Activated gamma-delta T cell treated with anti-CD3 and anti-CD28 coated beads, Interleukin-2, amount 50 U/mL, for 16 hours (primary cell): ENCODE data around the gene ALK.

ENCODE experiments used
- DNase-seq: peaks from one replicate; pipeline ENCODE4 v3.0.0-alpha.2; 2020; ENCODE audit warnings: low read depth

Gene ALK

GRCh38 chr2:29222381-29223179 is 698.8 kb downstream of the ALK start:
- no peak for DNase-seq

GRCh38 chr2:29220506-29221270 is 700.7 kb downstream of the ALK start:
- no peak for DNase-seq

GRCh38 chr2:29219374-29219773 is 702.0 kb downstream of the ALK start:
- no peak for DNase-seq

GRCh38 chr2:29218550-29219125 is 702.7 kb downstream of the ALK start:
- no peak for DNase-seq

- DNase-seq, result no peak
Observed at GRCh38 chr2:29218071-29218470, 703.3 kb downstream of the ALK start.

- no peak for DNase-seq
Observed at GRCh38 chr2:29216609-29216909, 704.8 kb downstream of the ALK start.

- DNase-seq, result no peak
Observed at GRCh38 chr2:29215739-29216608, 705.4 kb downstream of the ALK start.

GRCh38 chr2:29215073-29215472 is 706.3 kb downstream of the ALK start:
- no peak for DNase-seq

- no peak for DNase-seq
Observed at GRCh38 chr2:29213888-29214291, 707.5 kb downstream of the ALK start.

- no peak for DNase-seq
Observed at GRCh38 chr2:29212009-29212408, 709.4 kb downstream of the ALK start.

- no peak for DNase-seq
Observed at GRCh38 chr2:29209551-29209950, 711.8 kb downstream of the ALK start.

GRCh38 chr2:29207352-29208148 is 713.8 kb downstream of the ALK start:
- DNase-seq, result no peak

GRCh38 chr2:29206941-29207340 is 714.4 kb downstream of the ALK start:
- DNase-seq, result no peak

- no peak for DNase-seq
Observed at GRCh38 chr2:29202819-29203495, 718.4 kb downstream of the ALK start.

- no peak for DNase-seq
Observed at GRCh38 chr2:29201979-29202378, 719.4 kb downstream of the ALK start.

- DNase-seq, result peak; percentile 67
Observed at GRCh38 chr2:29196792-29197788, 724.3 kb downstream of the ALK start.

GRCh38 chr2:29195796-29196195 is 725.6 kb downstream of the ALK start:
- DNase-seq, result no peak

GRCh38 chr2:29193681-29194080 is 727.7 kb downstream of the ALK start:
- DNase-seq, result no peak

- no peak for DNase-seq
Observed at GRCh38 chr2:29193111-29193510, 728.3 kb downstream of the ALK start.

GRCh38 chr2:29192526-29192925 is 728.9 kb downstream of the ALK start:
- DNase-seq, result no peak
